Measurements from ENCODE around the gene SNRNP48.

Gene SNRNP48

DNA sequence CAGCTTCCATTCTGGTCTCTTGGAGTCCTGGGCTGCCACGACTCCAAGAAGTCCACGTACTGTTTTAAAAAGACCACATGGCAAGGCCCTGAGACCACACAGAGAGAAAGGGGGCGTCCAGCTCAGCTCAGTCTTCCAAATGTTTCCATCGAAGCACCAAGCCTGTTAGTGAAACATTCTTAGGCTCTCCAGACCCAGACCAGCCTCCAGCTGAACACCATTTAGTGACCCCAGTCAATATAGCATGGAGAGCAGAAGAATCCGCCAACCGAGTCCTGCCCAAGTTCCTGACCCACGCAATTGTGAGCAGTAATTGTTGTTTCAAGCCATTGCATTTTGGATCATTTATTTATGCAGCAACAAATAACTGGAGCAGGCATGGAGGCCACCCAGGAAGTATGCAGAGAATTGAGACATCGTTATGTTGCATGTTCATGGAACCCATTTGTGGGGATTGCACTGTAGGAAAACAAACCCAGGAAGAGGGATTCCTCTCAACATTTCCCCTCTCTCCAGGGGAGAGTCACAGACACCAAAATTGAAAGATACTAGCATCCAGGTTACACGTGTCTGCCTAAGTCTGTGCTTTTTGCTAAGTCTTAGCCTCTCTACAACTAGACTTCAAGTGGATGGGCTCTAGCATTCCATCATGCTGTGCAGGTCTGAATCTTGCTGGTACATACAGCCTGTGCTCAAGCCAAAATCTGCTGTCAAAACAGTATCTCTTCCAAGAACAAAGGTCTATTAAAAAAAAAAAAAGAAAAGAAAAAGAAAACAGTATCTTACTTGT lies 42.7 kb downstream of the SNRNP48 start:
- no peak for TF ChIP-seq CTCF (IDR thresholded peaks at IDR 0.05; ENCODE audit: borderline replicate concordance, control extremely low read depth, extremely low read depth, insufficient read depth, missing control alignments)
- in situ Hi-C loops (cut with MboI; ENCODE audit: low sequenced_read_pairs, unreplicated experiment) = no loop called here
- no peak for DNase-seq (ENCODE audit: low spot score)

- DNase-seq (ENCODE audit: low spot score) = no peak
- in situ Hi-C loops (cut with MboI; ENCODE audit: low sequenced_read_pairs, unreplicated experiment) = no loop called here
- no peak for TF ChIP-seq CTCF (IDR thresholded peaks at IDR 0.05; ENCODE audit: borderline replicate concordance, control extremely low read depth, extremely low read depth, insufficient read depth, missing control alignments)
Observed at GRCh38 chr6:7633361-7633760, 43.4 kb downstream of the SNRNP48 start.

- TF ChIP-seq CTCF (IDR thresholded peaks at IDR 0.05; ENCODE audit: borderline replicate concordance, control extremely low read depth, extremely low read depth, insufficient read depth, missing control alignments) = no peak
- in situ Hi-C loops (cut with MboI; ENCODE audit: low sequenced_read_pairs, unreplicated experiment) = no loop called here
Observed at GRCh38 chr6:7636151-7636550, 46.2 kb downstream of the SNRNP48 start.

DNA sequence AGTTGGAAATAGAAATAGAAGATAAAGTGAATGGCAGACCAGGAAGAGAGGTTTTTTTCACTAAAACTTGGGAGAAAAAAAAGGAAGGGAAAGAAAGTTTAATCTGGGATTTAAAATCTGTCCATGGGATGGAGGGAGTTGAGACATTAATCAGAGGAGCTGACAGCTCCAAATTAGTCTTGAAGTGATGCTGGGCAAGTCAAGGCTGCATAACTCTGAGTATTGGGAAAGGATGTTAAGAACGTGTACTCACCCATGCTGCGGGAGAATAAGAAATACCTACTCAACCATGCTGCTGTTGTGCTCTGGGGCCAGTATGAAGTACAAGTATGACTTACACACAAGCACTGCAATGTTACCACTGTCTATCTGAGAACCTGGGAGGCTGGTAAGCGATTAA lies 47.5 kb downstream of the SNRNP48 start:
- in situ Hi-C loops (cut with MboI; ENCODE audit: low sequenced_read_pairs, unreplicated experiment) = no loop called here
- TF ChIP-seq CTCF (IDR thresholded peaks at IDR 0.05; ENCODE audit: borderline replicate concordance, control extremely low read depth, extremely low read depth, insufficient read depth, missing control alignments) = no peak
- DNase-seq (ENCODE audit: low spot score) = no peak

More at GRCh38 chr6:7636151-7636550, 46.2 kb downstream of the SNRNP48 start:
- no peak for DNase-seq (ENCODE audit: low spot score)

- in situ Hi-C loops (cut with MboI; ENCODE audit: low sequenced_read_pairs, unreplicated experiment) = no loop called here
- DNase-seq (ENCODE audit: low spot score) = no peak
Observed at GRCh38 chr6:7639427-7639826, 49.4 kb downstream of the SNRNP48 start.

DNA sequence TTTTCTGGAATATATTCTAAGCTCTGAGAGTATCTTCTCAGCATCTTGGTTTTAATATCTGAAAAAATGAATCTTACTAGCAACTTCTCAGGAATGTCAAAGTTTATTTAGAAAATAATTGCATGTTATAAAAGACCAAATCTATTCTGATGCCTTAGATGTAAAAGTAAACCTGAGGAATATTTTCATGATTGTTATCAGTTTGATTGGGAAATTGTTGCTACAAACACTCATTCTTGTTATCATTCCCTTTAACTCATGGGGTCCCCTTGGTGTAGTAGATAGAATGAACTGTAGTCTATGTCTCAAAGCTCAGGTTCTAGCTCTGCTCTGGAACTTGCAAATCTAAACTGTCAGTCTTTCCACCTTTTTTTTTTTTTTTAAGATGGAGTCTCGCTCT lies 50.0 kb downstream of the SNRNP48 start:
- no peak for TF ChIP-seq CTCF (IDR thresholded peaks at IDR 0.05; ENCODE audit: borderline replicate concordance, control extremely low read depth, extremely low read depth, insufficient read depth, missing control alignments)
- no peak for DNase-seq (ENCODE audit: low spot score)
- in situ Hi-C loops (cut with MboI; ENCODE audit: low sequenced_read_pairs, unreplicated experiment) = no loop called here

More at GRCh38 chr6:7639427-7639826, 49.4 kb downstream of the SNRNP48 start:
- TF ChIP-seq CTCF (IDR thresholded peaks at IDR 0.05; ENCODE audit: borderline replicate concordance, control extremely low read depth, extremely low read depth, insufficient read depth, missing control alignments) = no peak
